ENCODE measurements around the gene DDHD1. TPM values are rescaled to one million over a fixed set of nuclear protein-coding genes. Genes with fewer than 3 reads are reported as not detected.
"Not testable (repeated sequence)": the region's sequence is repeated elsewhere in the genome, so short reads cannot be mapped to it uniquely, and the experiment has no call there.

The DDHD1 gene
- total RNA-seq, 1 donor from 2014 or later: 59.8 TPM

GRCh38 chr14:53190938-53191337, 37.8 kb upstream of the DDHD1 start:
- Mint-ChIP-seq H3K9me3 (no peaks in the 10 kb centered on the region), H3K27me3 (no peaks in the 10 kb centered on the region), H3K4me3 (no peak overlapping the region), H3K36me3 (ENCODE audit: low read depth) (no peaks in the 10 kb centered on the region), H3K4me1 (no peaks in the 10 kb centered on the region), H3K27ac (no peak overlapping the region)
- DNase-seq (no peak), ATAC-seq (ENCODE audit: low read depth) (no peak)
- POLR2A ChIA-PET: interaction anchor here (1.6 kb wide), 1 partner anchor 38 kb away, joined by 5 read pairs; the partner anchor contains the start of gene DDHD1
- intact Hi-C loops (cut with micrococcal nuclease): no loop called here
- TF ChIP-seq CTCF (IDR thresholded peaks at IDR 0.05): no peak
- CTCF ChIA-PET: no interaction called here

GRCh38 chr14:53187921-53188463, 34.9 kb upstream of the DDHD1 start:
- ATAC-seq (ENCODE audit: low read depth) (no peak), DNase-seq (no peak)
- Mint-ChIP-seq H3K4me3 (no peak overlapping the region), H3K36me3 (ENCODE audit: low read depth) (no peaks in the 10 kb centered on the region), H3K4me1 (no peaks in the 10 kb centered on the region), H3K27me3 (no peaks in the 10 kb centered on the region), H3K27ac (no peak overlapping the region), H3K9me3 (no peaks in the 10 kb centered on the region)
- intact Hi-C loops (cut with micrococcal nuclease): no loop called here
- ChIA-PET CTCF (no interaction called here), POLR2A (no interaction called here)
- no peak for TF ChIP-seq CTCF (IDR thresholded peaks at IDR 0.05)

GRCh38 chr14:53186532-53186931, 33.4 kb upstream of the DDHD1 start:
- intact Hi-C loops (cut with micrococcal nuclease): no loop called here
- no peak for DNase-seq
- ChIA-PET CTCF (no interaction called here), POLR2A (no interaction called here)
- Mint-ChIP-seq H3K36me3 (ENCODE audit: low read depth) (no peaks in the 10 kb centered on the region), H3K4me1 (no peaks in the 10 kb centered on the region), H3K4me3 (no peak overlapping the region), H3K27me3 (peaks cover under 1% of the 10 kb centered on the region), H3K27ac (no peak overlapping the region), H3K9me3 (no peaks in the 10 kb centered on the region)
- ATAC-seq (ENCODE audit: low read depth): no peak
- no peak for TF ChIP-seq CTCF (IDR thresholded peaks at IDR 0.05)

- peaks cover 9% of the 10 kb centered on the region for H3K4me1 Mint-ChIP-seq
- DNase-seq (no peak), ATAC-seq (ENCODE audit: low read depth) (no peak)
- H3K9me3 Mint-ChIP-seq: peaks cover 2% of the 10 kb centered on the region
- H3K27me3 Mint-ChIP-seq: peaks cover 3% of the 10 kb centered on the region
- H3K27ac Mint-ChIP-seq: no peak overlapping the region
- ChIA-PET POLR2A (no interaction called here), CTCF (no interaction called here)
- intact Hi-C loops (cut with micrococcal nuclease): no loop called here
- no peak for TF ChIP-seq CTCF (IDR thresholded peaks at IDR 0.05)
- no peaks in the 10 kb centered on the region for H3K36me3 Mint-ChIP-seq (ENCODE audit: low read depth)
- H3K4me3 Mint-ChIP-seq: no peak overlapping the region
Observed at GRCh38 chr14:53183611-53184010, 30.5 kb upstream of the DDHD1 start.

GRCh38 chr14:53183056-53183455, 29.9 kb upstream of the DDHD1 start:
- H3K27me3 Mint-ChIP-seq: peaks cover 3% of the 10 kb centered on the region
- peaks cover 2% of the 10 kb centered on the region for H3K9me3 Mint-ChIP-seq
- peaks cover 9% of the 10 kb centered on the region for H3K4me1 Mint-ChIP-seq
- no peaks in the 10 kb centered on the region for H3K36me3 Mint-ChIP-seq (ENCODE audit: low read depth)
- DNase-seq (no peak), ATAC-seq (ENCODE audit: low read depth) (no peak)
- H3K4me3 Mint-ChIP-seq: no peak overlapping the region
- intact Hi-C loops (cut with micrococcal nuclease): no loop called here
- CTCF ChIA-PET: no interaction called here
- no peak overlapping the region for H3K27ac Mint-ChIP-seq
- TF ChIP-seq CTCF (IDR thresholded peaks at IDR 0.05): no peak
- POLR2A ChIA-PET: no interaction called here

GRCh38 chr14:53181463-53182081, 28.4 kb upstream of the DDHD1 start:
- intact Hi-C loops (cut with micrococcal nuclease); DNase-seq; H3K27me3 Mint-ChIP-seq; H3K36me3 Mint-ChIP-seq (ENCODE audit: low read depth); H3K4me1 Mint-ChIP-seq; H3K27ac Mint-ChIP-seq; ATAC-seq (ENCODE audit: low read depth); CTCF ChIA-PET; H3K9me3 Mint-ChIP-seq; POLR2A ChIA-PET; H3K4me3 Mint-ChIP-seq: not testable (repeated sequence)
